GM21381 (cell line): ENCODE measurements around the gene SLC27A6.

Source experiments
- ATAC-seq: cut with Tn5 transposase; IDR thresholded peaks from one replicate; pipeline ENCODE4 v1.9.1; 2021; ENCODE audit warnings: mild to moderate bottlenecking, moderate library complexity; ENCODE audit not compliant: unreplicated experiment

The SLC27A6 gene

GRCh38 chr5:129061849-129062248 is 96.6 kb downstream of the SLC27A6 start:
- ATAC-seq: no peak

GRCh38 chr5:129063483-129064113 is 98.3 kb downstream of the SLC27A6 start:
- ATAC-seq: no peak

GRCh38 chr5:129065721-129066120 is 100.4 kb downstream of the SLC27A6 start:
- ATAC-seq: no peak

- no peak for ATAC-seq
These were observed 102.5 kb downstream of the SLC27A6 start for GRCh38 chr5:129067745-129068144.

- no peak for ATAC-seq
These were observed 104.0 kb downstream of the SLC27A6 start for GRCh38 chr5:129069292-129069691.

- no peak for ATAC-seq
These were observed 107.8 kb downstream of the SLC27A6 start for GRCh38 chr5:129073111-129073510.

GRCh38 chr5:129074903-129075302 is 109.6 kb downstream of the SLC27A6 start:
- ATAC-seq: no peak

GRCh38 chr5:129077433-129078075 is 112.3 kb downstream of the SLC27A6 start:
- ATAC-seq: no peak

GRCh38 chr5:129078247-129078646 is 113.0 kb downstream of the SLC27A6 start:
- no peak for ATAC-seq

GRCh38 chr5:129078660-129079059 is 113.4 kb downstream of the SLC27A6 start:
- ATAC-seq: no peak

GRCh38 chr5:129079496-129079895 is 114.2 kb downstream of the SLC27A6 start:
- ATAC-seq: no peak

GRCh38 chr5:129080766-129081165 is 115.5 kb downstream of the SLC27A6 start:
- no peak for ATAC-seq

GRCh38 chr5:129082225-129083136 is 117.2 kb downstream of the SLC27A6 start:
- ATAC-seq: no peak
